ENCODE data around the gene KY.

DNA sequence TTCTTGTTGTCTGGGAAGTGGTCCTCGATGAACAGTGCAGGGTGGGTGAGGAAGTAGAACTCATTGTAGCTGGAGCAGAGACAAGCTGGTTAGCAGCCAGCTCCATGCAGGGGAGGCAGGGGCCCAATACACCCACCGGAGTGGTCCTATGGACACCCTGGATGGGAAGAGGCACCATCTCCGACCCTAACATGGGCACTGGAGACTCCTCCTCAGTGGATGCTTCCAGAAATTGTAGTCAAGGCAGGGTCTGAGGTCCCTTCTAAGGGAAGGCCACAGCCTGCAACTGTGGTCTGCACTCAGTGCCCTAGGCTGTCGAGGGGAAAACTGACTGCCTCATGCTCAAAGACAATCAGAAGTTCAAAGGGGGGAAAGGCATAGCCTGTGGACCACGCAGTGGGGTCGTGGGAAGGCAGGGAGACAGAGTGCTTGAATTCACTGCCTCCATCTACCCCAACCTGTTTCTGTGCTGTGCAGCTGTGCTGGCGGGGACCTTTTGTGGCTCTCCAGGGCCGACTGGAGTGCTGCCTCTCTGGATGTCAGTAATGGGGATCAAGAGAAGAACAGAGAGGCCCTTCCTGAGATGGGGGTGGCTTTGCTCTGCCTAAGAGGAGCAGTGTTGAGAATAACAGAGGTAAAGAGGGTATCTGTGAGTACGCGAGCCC is 41.9 kb downstream of the KY start:
- no peak for TF ChIP-seq CHD1 (IDR thresholded peaks at IDR 0.05; ENCODE audit: low read depth, low read length)
- TF ChIP-seq RAD21 (IDR thresholded peaks at IDR 0.05; ENCODE audit: insufficient read depth, low read depth, low read length), result no peak
- TF ChIP-seq EP300 (IDR thresholded peaks at IDR 0.05; ENCODE audit: borderline replicate concordance in 1 of 2, control insufficient read depth in 1 of 2, low read depth in 2 of 2, low read length in 2 of 2), result no peak
- no peak for TF ChIP-seq ESRRA (IDR thresholded peaks at IDR 0.05; ENCODE audit: low read length)
- TF ChIP-seq, protein P1, sequence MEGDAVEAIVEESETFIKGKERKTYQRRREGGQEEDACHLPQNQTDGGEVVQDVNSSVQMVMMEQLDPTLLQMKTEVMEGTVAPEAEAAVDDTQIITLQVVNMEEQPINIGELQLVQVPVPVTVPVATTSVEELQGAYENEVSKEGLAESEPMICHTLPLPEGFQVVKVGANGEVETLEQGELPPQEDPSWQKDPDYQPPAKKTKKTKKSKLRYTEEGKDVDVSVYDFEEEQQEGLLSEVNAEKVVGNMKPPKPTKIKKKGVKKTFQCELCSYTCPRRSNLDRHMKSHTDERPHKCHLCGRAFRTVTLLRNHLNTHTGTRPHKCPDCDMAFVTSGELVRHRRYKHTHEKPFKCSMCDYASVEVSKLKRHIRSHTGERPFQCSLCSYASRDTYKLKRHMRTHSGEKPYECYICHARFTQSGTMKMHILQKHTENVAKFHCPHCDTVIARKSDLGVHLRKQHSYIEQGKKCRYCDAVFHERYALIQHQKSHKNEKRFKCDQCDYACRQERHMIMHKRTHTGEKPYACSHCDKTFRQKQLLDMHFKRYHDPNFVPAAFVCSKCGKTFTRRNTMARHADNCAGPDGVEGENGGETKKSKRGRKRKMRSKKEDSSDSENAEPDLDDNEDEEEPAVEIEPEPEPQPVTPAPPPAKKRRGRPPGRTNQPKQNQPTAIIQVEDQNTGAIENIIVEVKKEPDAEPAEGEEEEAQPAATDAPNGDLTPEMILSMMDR (IDR thresholded peaks at IDR 0.05 in 2 of 3, conservative IDR thresholded peaks at IDR 0.05 in 1 of 3; ENCODE audit: control insufficient read depth in 2 of 3, extremely low read depth in 1 of 3, insufficient read depth in 1 of 3, low read depth in 3 of 3, low read length in 3 of 3), result no peak
- no peak for TF ChIP-seq FOXM1 (IDR thresholded peaks at IDR 0.05; ENCODE audit: low read depth, low read length)
- no peak for TF ChIP-seq NR2C1 (IDR thresholded peaks at IDR 0.05)
- TF ChIP-seq TAF1 (IDR thresholded peaks at IDR 0.05; ENCODE audit: borderline replicate concordance, low read depth, low read length), result no peak
- no peak for TF ChIP-seq JUNB (IDR thresholded peaks at IDR 0.05)
- TF ChIP-seq, protein P2, sequence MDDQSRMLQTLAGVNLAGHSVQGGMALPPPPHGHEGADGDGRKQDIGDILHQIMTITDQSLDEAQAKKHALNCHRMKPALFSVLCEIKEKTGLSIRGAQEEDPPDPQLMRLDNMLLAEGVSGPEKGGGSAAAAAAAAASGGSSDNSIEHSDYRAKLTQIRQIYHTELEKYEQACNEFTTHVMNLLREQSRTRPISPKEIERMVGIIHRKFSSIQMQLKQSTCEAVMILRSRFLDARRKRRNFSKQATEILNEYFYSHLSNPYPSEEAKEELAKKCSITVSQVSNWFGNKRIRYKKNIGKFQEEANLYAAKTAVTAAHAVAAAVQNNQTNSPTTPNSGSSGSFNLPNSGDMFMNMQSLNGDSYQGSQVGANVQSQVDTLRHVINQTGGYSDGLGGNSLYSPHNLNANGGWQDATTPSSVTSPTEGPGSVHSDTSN (IDR thresholded peaks at IDR 0.05; ENCODE audit: insufficient replicate concordance, low read depth, low read length), result no peak
- TF ChIP-seq, protein P3, sequence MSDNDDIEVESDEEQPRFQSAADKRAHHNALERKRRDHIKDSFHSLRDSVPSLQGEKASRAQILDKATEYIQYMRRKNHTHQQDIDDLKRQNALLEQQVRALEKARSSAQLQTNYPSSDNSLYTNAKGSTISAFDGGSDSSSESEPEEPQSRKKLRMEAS (IDR thresholded peaks at IDR 0.05; ENCODE audit: low read depth, low read length), result no peak
- no peak for TF ChIP-seq BACH1 (IDR thresholded peaks at IDR 0.05; ENCODE audit: borderline replicate concordance)
- TF ChIP-seq POLR2AphosphoS5 (IDR thresholded peaks at IDR 0.05; ENCODE audit: low read length), result no peak
- no peak for TF ChIP-seq SUPT20H (IDR thresholded peaks at IDR 0.05; ENCODE audit: borderline replicate concordance, control insufficient read depth, low read depth, low read length)
